Measurements from ENCODE around the gene NUDT1. TPM values are rescaled to one million over a fixed set of nuclear protein-coding genes. Genes with fewer than 3 reads are reported as not detected.
A peak's percentile ranks its signal among the peaks of the same experiment; 100 is the strongest.

NUDT1 gene
- total RNA-seq, 6 donors from 2014 or later, result 6.3 to 23.2 (median 13.9) TPM

DNA sequence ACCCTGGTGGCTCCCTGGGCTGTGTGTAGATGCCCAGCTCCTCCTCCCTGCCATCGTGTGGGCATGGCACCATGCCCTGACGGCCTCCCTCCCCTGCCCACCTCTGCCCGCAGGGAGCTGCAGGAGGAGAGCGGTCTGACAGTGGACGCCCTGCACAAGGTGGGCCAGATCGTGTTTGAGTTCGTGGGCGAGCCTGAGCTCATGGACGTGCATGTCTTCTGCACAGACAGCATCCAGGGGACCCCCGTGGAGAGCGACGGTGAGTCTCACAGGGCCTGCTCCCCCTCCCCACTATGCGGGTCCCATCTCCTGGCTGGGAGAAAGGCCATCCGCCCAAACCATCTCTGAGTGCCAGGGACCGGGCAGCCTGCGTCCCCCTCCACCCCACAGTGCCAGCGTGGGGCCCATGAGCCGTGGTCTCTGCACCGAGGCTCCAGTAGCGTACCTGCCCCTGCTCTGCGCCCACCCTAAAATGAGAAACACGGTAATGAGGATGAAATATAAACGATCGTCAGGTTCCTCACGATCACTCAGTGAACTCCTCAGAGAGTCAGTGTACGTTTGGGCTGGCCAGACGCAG lies 7.8 kb downstream of the NUDT1 start:
- ATAC-seq (ENCODE audit: low FRiP score in 2 of 2) (no peak), DNase-seq (no peak)
- no peaks in the 10 kb centered on the region for H3K9me3 ChIP-seq

DNA sequence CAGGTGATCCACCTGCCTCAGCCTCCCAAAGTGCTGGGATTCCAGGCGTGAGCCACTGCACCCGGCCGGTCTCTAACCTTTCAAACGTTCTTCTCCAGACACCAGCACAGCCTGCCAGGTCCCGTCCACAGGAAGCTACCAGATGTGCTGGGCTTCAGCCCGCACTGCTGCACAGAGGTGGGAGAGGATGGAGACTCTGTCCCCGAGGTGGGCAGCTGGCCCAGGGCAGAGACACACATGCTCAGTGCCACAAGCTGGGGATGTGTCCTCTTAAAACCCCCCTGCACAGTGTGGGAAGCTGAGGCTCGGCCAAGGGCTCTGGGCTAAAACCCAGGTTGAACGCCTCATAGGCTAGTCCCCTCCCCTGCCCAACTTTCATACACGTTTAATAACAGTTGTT lies 9.4 kb downstream of the NUDT1 start:
- DNase-seq, result no peak
- Histone ChIP-seq H3K4me3 (no peak overlapping the region), H3K27me3 (no peaks in the 10 kb centered on the region), H3K36me3 (peaks cover 4 to 25% (median 17%) of the 10 kb centered on the region in 4 donors), H3K27ac (no peak overlapping the region), H3K4me1 (peaks cover 6 to 27% (median 17%) of the 10 kb centered on the region in 4 donors), H3K9me3 (no peaks in the 10 kb centered on the region)
- WGBS, 2 donors, result 79 to 94% methylated on average over 9 to 10 of the region's 10 CpGs
- ATAC-seq (ENCODE audit: low FRiP score in 2 of 2), result no peak
- TF ChIP-seq POLR2AphosphoS5 (IDR thresholded peaks at IDR 0.05) (no peak), EP300 (IDR thresholded peaks at IDR 0.05) (no peak), POLR2A (IDR thresholded peaks at IDR 0.05) (no peak)
- TF ChIP-seq, protein P1, sequence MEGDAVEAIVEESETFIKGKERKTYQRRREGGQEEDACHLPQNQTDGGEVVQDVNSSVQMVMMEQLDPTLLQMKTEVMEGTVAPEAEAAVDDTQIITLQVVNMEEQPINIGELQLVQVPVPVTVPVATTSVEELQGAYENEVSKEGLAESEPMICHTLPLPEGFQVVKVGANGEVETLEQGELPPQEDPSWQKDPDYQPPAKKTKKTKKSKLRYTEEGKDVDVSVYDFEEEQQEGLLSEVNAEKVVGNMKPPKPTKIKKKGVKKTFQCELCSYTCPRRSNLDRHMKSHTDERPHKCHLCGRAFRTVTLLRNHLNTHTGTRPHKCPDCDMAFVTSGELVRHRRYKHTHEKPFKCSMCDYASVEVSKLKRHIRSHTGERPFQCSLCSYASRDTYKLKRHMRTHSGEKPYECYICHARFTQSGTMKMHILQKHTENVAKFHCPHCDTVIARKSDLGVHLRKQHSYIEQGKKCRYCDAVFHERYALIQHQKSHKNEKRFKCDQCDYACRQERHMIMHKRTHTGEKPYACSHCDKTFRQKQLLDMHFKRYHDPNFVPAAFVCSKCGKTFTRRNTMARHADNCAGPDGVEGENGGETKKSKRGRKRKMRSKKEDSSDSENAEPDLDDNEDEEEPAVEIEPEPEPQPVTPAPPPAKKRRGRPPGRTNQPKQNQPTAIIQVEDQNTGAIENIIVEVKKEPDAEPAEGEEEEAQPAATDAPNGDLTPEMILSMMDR (IDR thresholded peaks at IDR 0.05), result no peak

More for the DNA sequence above, 7.8 kb downstream of the NUDT1 start:
- peak overlapping the region in 1 of 4 donors; percentile 26 for H3K27ac ChIP-seq
- TF ChIP-seq, protein P1 (IDR thresholded peaks at IDR 0.05), result no peak
- TF ChIP-seq POLR2AphosphoS5 (IDR thresholded peaks at IDR 0.05), result no peak
- TF ChIP-seq POLR2A (IDR thresholded peaks at IDR 0.05), result no peak
- no peak for TF ChIP-seq EP300 (IDR thresholded peaks at IDR 0.05)
- no peak overlapping the region for H3K4me3 ChIP-seq
- peaks cover 6 to 33% (median 23%) of the 10 kb centered on the region in 4 donors for H3K4me1 ChIP-seq
- 83 to 85% methylated on average over 15 to 27 of the region's 27 CpGs for WGBS, 2 donors
- H3K36me3 ChIP-seq, result peaks cover 3 to 16% (median 6%) of the 10 kb centered on the region in 4 donors
- no peaks in the 10 kb centered on the region for H3K27me3 ChIP-seq

DNA sequence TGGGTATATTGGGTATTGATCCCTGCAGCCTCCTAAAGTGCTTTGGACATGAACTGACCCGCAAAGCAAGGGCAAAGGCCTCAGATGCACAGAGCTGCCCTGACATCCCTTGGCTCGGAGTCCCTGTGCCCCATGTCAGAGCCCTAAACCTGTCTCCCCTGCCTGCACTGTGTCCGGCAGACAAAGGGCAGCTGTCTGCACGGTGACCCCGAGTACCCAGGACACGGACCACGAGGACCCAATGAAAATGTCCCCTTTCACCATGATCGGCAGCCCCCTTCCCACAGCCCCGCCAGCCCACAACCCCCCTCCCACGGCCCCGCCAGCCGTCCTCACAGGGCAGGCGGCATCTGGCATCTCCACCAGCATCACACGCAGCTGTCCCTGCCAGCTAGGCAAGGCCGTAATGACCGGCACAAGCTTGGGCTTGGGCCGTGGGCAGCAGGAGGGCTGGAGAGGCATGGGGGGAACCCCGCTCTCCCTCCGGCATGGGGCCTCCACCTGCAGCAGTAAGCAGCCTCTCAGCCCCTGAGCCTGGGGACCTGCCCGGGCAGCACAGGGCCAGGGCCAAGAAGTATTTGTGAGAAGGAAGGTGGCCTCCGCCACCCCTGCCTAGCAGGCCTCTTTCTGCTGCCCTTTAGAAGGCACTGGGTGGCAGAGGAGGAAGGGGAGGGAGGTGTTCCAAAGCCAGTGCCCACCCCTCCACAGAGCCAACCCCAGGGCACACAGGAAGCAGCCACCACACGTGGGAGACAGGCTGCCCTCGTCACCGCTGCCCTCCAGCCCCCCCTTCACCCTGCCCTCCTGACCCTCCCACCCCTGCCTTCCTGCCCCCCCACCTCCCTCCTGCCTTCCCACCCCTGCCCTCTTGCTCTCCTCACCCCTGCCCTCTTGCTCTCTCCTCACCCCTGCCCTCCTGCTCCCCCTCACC lies 10.1 kb downstream of the NUDT1 start:
- H3K4me3 ChIP-seq, result no peak overlapping the region
- WGBS, 2 donors, result 64 to 83% methylated on average over 13 to 23 of the region's 24 CpGs
- DNase-seq, result peak; percentile 33 to 77
- H3K27me3 ChIP-seq, result no peaks in the 10 kb centered on the region
- H3K4me1 ChIP-seq, result peaks cover 6 to 19% (median 15%) of the 10 kb centered on the region in 4 donors
- H3K9me3 ChIP-seq, result no peaks in the 10 kb centered on the region
- peaks cover 6 to 32% (median 24%) of the 10 kb centered on the region in 4 donors for H3K36me3 ChIP-seq
- TF ChIP-seq EP300 (IDR thresholded peaks at IDR 0.05), result no peak
- no peak for TF ChIP-seq POLR2AphosphoS5 (IDR thresholded peaks at IDR 0.05)
- TF ChIP-seq POLR2A (IDR thresholded peaks at IDR 0.05), result no peak
- TF ChIP-seq, protein P1 (IDR thresholded peaks at IDR 0.05), result no peak
- H3K27ac ChIP-seq, result peak overlapping the region in 1 of 4 donors; percentile 26
- ATAC-seq (ENCODE audit: low FRiP score in 2 of 2), result no peak

DNA sequence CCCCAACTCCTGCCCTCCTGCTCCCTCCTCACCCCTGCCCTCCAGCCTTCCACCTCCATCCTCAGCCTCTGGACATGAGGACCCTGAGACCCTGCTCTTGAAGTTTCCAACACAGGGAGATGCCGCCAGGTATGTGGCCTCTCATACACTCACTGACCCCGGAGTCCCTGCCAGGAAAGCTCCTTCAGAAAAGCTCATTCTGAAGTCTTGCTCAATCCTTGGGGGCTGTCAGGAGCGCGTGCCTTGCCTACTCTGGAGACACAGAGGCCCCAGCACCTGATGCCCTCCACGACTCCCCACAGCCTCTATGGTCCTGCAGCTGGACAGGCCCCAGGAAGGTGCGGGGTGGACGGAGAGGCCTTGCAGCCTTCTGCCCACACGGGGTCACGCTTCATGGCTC lies 11.0 kb downstream of the NUDT1 start:
- DNase-seq (peak in 1 of 2 donors; percentile 77), ATAC-seq (ENCODE audit: low FRiP score in 2 of 2) (peak in 1 of 2 donors; percentile 23)

More for the DNA sequence above, 11.0 kb downstream of the NUDT1 start:
- H3K4me1 ChIP-seq, result peaks cover 6 to 18% (median 15%) of the 10 kb centered on the region in 4 donors
- peak overlapping the region in 1 of 4 donors; percentile 26 for H3K27ac ChIP-seq
- TF ChIP-seq POLR2A (IDR thresholded peaks at IDR 0.05) (no peak), EP300 (IDR thresholded peaks at IDR 0.05) (no peak), POLR2AphosphoS5 (IDR thresholded peaks at IDR 0.05) (no peak)
- TF ChIP-seq, protein P1 (IDR thresholded peaks at IDR 0.05), result no peak
- no peaks in the 10 kb centered on the region for H3K27me3 ChIP-seq
- 70 to 76% methylated on average over 2 to 9 of the region's 9 CpGs for WGBS, 2 donors
- peaks cover 10 to 39% (median 29%) of the 10 kb centered on the region in 4 donors for H3K36me3 ChIP-seq
- H3K9me3 ChIP-seq, result no peaks in the 10 kb centered on the region
- H3K4me3 ChIP-seq, result no peak overlapping the region

All from upper lobe of left lung (tissue), 6 donors.